KBM-7 (cell line): Measurements from ENCODE around the gene OPN1LW.
A peak's percentile ranks its signal among the peaks of the same experiment; 100 is the strongest.
"Not testable (repeated sequence)": the region's sequence is repeated elsewhere in the genome, so short reads cannot be mapped to it uniquely, and the experiment has no call there.

Source experiments
- DNase-seq: peaks from one replicate; pipeline ENCODE4 v3.0.0-alpha.2; 2015
- in situ Hi-C: fragments of 300-500 bp; cut with MboI; formaldehyde crosslinking; loops from 2 replicates; pipeline ENCODE4 v1.14.3; 2020; ENCODE audit warnings: low sequenced_read_pairs, low pct_unique_long_range_greater_than_20kb, mixed read lengths

Gene OPN1LW

DNA sequence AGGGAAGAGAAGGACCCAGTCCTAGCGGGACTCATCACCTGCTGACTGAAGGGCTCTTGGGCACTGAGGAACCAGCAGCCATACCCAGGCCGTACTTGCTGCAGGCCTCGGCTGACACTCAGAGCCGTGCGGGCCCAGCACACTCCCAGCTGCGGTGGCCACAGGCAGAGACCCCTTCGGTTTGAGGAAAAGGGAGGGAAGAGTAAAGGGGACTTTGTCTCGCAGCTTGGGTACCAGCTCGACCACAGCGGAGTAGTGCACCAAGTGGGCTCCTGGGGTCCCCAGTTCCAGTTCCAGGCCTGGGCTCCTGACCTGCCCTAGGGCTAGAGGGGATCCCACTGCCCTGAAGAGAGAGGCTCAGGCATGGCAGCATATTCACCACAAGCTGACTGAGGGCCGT lies 17.9 kb upstream of the OPN1LW start:
- no peak for DNase-seq
- in situ Hi-C loops = no loop called here

- DNase-seq = no peak
- in situ Hi-C loops = no loop called here
Measured at GRCh38 chrX:154131955-154132354, 12.1 kb upstream of the OPN1LW start.

- DNase-seq = no peak
- in situ Hi-C loops = no loop called here
Measured at GRCh38 chrX:154132366-154132765, 11.7 kb upstream of the OPN1LW start.

DNA sequence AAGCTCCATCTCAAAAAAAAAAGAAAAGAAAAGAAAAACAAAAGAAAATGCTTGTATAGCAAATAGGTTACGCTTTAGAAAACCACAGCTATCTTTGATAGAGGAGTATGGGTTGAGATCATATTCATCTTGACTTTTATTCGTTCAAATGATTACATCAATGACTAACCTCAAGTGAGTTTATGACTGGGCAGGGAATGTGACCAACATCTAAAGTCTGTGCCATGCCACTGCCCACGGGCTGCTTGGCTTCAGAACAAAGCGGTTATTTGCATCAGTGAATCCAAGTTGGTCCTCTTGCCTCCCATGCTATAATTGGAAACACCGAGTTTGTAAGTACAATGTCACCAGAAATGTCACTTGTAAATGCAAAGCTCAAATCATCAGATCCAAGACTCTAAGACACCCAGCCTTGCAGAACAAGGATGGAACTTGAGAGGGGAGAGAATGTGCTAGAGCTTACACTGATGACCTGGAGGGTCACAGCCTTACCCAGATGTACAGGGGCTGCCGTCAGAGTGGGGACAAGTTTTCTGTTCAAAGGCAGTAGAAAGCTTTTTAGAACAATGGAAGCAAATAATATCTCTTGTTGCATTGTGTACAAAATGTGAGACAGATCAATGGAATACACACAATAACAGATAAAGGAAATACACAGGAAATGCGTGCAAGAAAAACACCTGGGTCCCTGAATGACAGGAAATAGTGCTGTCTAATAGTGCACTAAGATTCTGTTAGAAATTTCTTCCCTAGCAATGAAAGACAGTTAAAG lies 8.4 kb upstream of the OPN1LW start:
- no peak for DNase-seq
- in situ Hi-C loops = no loop called here

- peak; percentile 90 for DNase-seq
- in situ Hi-C loops = no loop called here
Measured at GRCh38 chrX:154136627-154137161, 7.3 kb upstream of the OPN1LW start.

GRCh38 chrX:154138857-154139256 lies 5.2 kb upstream of the OPN1LW start:
- in situ Hi-C loops = no loop called here
- DNase-seq = no peak

DNA sequence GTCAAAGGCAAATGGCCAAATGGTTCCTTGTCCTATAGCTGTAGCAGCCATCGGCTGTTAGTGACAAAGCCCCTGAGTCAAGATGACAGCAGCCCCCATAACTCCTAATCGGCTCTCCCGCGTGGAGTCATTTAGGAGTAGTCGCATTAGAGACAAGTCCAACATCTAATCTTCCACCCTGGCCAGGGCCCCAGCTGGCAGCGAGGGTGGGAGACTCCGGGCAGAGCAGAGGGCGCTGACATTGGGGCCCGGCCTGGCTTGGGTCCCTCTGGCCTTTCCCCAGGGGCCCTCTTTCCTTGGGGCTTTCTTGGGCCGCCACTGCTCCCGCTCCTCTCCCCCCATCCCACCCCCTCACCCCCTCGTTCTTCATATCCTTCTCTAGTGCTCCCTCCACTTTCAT lies 3.8 kb upstream of the OPN1LW start:
- in situ Hi-C loops = no loop called here
- DNase-seq = no peak

GRCh38 chrX:154140742-154141141 lies 3.3 kb upstream of the OPN1LW start:
- DNase-seq = no peak
- in situ Hi-C loops = no loop called here

DNA sequence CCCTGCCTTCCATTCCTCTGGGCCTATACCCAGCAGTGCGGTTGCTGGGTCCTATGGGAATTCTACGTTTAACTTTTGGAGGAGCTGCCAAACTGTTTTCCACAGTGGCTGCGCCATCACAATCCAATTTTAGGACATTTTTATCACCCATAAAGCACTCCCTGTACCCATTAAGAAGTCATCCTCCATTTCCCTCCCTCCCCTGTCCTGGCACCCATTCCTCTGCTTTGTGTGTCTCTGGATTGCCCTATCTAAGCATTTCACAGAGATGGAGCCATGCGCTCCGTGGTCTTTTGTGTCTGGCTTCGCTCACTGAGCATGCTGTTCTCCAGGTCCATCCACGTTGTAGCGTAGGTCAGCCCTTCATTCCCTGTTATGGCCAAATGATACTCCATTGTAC lies 1.7 kb upstream of the OPN1LW start:
- in situ Hi-C loops = no loop called here
- no peak for DNase-seq

DNA sequence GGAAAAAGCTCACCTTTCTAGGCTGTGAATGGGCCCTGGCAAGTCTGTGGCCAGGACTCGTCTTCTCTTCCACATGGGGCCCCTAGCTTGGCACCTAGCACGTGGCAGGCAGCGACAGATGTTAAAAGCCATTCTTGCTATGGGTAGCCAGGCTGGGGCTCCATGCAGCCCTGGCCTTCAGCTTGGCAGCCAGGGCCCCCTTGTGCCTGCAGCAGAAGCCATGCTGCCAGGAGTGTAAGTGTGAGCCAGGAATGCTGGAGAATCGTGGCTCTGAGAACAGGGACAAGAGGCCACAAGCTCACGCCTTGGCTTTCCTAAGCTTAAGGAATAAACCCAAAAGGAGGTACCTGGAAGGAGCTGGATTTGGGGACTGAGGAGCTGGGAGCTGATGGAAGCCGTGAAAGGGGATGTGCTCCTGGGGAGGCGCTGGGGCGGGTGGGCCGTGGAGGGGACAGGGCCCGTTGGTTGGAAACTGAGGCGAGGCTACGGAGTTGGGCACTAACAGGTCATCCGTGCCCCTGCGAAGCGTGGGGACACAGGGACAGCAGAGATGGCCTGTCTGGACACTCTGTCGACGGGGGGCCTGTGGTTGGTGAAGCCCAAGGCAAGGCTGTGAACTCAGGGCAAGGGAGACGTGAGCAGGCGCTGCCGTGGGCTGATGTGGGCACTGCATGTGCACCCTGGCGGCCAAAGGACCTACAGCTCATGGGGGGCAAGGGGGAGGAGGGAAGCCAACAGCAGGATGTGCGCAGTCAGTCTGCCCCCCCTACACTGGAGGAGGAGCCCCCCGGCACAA lies 895 bp upstream of the OPN1LW start:
- in situ Hi-C loops = no loop called here
- no peak for DNase-seq

DNA sequence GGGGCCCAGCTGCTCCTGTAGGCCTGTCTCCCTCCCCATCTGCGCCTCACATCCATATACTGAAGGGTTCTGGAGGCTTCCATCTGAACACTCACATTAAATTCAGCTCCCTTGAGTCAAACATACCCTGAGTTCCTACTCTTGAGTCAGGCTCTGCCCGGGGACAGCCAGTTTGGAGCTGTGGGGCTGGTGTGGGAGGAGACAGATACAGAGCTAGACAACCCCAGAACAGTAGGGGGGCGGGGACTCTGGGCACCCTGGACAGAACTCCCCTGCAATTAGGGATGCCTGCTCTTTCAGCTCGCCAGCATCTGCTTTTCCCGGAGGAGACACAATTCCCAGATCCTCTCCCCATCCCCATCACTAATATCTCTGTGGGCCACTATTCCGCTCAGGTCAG lies 7.0 kb downstream of the OPN1LW start:
- in situ Hi-C loops, DNase-seq: not testable (repeated sequence)

DNA sequence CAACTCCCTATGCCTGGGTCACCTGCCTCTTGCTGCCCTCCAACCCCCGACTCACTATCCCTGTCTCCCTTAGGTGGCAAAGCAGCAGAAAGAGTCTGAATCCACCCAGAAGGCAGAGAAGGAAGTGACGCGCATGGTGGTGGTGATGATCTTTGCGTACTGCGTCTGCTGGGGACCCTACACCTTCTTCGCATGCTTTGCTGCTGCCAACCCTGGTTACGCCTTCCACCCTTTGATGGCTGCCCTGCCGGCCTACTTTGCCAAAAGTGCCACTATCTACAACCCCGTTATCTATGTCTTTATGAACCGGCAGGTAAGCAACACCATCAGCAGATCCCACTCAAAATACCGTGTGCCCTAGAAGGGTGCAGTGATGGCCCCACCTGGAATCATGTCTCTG lies 12.2 kb downstream of the OPN1LW start:
- in situ Hi-C loops, DNase-seq: not testable (repeated sequence)

DNA sequence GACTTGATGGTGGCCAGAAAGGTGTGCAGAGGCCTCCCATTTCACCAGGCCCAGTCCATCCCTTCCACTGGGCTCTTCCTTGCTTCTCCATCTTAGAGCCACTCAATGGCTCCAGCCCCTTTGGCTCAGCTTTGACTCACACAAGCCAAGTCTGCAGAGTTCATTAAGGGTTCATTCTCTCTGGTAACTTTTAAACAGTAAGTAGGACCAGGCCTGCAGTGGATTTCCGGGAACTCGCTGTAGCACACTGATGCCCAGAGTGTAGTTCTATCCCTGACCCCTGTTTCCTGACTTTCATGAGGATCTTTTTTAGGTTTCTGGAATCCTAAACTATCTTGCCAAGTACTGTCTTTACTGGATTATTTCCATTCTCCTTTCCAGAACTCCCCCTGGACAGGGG lies 13.2 kb downstream of the OPN1LW start:
- DNase-seq, in situ Hi-C loops: not testable (repeated sequence)

DNA sequence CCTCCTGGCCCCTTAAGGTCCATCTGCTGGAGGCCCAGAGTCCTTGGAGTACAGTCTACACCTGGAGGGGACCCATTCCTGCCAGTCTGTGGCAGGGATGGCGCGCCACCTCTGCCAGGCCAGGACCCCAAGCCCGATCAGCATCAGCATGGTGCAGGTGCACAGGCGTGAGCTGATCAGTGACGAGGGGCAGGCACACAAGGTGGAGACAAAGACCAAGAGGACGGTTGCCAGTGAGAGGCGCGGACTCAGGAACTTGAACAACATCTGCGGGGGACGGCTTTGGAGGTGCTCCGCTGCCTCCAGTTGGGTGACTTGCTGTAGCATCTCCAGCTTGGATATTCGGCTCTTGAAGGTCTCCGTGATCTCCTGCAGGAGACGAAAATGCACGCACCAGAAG lies 15.3 kb downstream of the OPN1LW start:
- DNase-seq, in situ Hi-C loops: not testable (repeated sequence)

GRCh38 chrX:154164902-154165301 lies 20.9 kb downstream of the OPN1LW start:
- DNase-seq, in situ Hi-C loops: not testable (repeated sequence)

DNA sequence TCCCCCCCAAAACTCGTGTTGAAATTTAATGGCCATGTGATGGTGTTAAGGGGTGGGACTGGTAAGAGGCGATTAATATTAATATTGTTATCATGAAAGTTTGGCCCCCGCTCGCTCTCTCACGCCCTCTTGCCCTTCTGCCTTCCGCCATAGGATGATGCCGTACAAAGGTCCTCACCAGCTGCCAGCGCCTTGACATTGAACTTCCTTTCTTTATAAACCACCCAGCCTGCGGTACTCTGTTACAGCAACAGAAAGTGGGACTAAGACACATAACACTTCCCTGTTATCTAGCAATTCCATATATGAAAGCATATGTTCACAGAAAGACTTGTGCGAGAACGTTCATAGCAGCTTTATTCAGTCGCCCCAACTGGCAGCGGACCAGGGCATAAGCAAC lies 24.3 kb downstream of the OPN1LW start:
- DNase-seq, in situ Hi-C loops: not testable (repeated sequence)

DNA sequence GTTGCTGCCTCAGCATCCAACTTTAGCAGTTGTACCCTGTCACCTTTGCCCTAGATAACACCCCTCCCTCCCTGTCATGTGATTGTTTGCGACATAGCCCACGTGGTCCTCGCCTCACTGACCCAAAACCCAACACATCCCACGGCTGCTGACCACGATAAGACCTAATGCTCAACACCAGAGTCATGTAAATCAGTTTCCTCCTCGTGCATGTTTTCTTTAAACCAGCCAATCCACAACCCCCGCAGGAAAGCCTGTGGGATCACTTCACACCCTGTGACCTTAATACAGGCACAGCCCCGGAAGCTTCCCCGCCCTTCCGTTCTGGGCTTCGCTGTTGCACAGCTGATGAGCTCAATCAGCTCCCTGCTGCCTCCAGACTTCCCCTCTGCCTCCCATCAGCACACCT lies 28.5 kb downstream of the OPN1LW start:
- in situ Hi-C loops, DNase-seq: not testable (repeated sequence)

DNA sequence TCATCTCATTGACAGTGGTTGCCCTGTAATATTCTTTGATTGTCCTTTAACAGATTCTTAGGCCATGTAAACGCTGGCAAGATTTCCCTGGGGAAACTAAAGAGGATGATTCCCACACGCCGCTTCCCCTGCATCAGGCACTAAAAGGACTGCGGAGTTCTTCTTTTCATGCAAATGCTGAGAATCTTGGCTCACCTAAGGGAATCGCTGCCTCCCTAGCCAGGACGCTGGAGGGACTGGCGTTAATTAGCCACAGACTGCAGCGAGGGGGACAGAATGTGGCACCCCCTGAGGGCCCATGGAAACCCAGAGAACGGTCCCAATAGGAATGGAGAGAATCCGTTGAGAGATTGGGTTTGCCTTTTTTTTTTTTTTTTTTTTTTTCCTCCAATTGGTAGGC lies 30.3 kb downstream of the OPN1LW start:
- in situ Hi-C loops, DNase-seq: not testable (repeated sequence)

DNA sequence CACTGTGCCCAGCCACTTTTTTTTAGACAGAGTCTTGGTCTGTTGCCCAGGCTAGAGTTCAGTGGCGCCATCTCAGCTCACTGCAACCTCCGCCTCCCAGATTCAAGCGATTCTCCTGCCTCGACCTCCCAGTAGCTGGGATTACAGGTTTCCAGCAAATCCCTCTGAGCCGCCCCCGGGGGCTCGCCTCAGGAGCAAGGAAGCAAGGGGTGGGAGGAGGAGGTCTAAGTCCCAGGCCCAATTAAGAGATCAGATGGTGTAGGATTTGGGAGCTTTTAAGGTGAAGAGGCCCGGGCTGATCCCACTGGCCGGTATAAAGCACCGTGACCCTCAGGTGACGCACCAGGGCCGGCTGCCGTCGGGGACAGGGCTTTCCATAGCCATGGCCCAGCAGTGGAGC lies 38.3 kb downstream of the OPN1LW start, which contains the start of gene OPN1MW:
Gene OPN1MW (plus strand): TSS at position 301 of the 400 bp plus-strand sequence. CDS start 82 bp downstream, at position 383.
- in situ Hi-C loops, DNase-seq: not testable (repeated sequence)

GRCh38 chrX:154183794-154184193 lies 39.8 kb downstream of the OPN1LW start:
- in situ Hi-C loops, DNase-seq: not testable (repeated sequence)
